HG03439 (cell line): ENCODE data around the gene GEMIN7.

Source experiments
- ATAC-seq: cut with Tn5 transposase; IDR thresholded peaks from one replicate; pipeline ENCODE4 v1.9.1; 2021; ENCODE audit warnings: mild to moderate bottlenecking, moderate library complexity; ENCODE audit not compliant: unreplicated experiment

Gene GEMIN7, protein sequence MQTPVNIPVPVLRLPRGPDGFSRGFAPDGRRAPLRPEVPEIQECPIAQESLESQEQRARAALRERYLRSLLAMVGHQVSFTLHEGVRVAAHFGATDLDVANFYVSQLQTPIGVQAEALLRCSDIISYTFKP

DNA sequence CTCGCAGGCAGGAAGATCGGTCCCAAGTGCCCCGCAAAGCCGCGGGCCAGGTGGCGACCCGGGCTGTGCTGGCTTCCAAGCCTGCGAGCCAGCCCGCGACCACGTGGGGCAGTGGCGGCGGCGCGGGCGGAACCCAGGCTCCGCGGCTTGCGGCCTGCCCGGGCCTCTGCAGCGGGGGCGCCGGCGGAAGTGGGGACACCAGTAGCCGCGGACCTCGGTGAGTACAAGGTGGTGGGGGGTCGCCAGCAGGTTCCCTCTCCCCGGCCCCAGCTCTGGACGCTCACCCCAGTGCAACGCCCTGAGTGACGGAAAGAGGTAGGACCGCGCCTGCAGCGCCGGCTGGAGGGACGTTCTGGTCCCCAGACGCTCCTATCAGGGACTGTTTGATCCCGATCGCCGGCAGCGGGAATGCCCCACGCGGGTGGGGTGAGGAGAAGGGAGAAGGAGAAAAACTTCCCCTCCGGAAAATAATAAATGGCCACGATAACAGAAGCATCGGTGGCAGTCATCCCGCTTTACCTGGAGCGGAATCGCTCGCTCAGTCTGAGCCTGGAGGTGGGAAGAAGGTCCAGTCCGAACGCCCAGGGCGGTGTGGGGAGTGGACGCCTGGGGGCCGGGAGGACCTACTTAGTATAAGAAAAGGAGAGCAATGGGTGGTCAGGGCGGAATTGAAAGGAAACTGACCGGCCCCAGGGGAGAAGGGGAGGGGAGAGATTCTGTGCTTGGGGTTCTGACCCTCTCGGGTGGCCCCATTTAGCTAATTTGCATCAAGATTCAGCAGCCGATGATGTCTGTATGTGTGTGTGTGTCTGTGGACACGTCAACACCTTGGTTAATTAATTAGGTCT lies at the start of gene GEMIN7:
Gene GEMIN7 (plus strand): TSS at position 198 of the 848 bp plus-strand sequence. CDS start 10,855 bp downstream, outside the sequence.
- peak; percentile 27 for ATAC-seq

DNA sequence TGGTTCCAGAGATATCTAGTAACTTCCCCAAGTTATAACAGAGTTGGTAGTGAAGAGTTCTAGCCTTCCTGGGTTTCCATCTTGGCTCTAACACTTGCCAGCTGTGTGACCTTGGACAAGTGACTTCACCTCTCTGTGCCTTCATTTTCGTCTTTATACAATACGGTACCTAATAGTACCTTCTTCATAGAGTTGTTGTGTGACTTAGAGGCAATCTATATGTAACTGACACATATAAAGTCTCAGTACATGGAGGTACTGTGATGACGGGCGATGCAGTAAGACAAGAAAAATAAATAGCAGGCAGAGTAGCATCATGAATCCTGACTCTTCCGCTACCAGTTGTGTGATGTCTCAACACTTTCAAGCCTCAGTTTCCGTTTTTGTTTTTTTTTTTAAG lies 48.2 kb upstream of the GEMIN7 start:
- no peak for ATAC-seq

DNA sequence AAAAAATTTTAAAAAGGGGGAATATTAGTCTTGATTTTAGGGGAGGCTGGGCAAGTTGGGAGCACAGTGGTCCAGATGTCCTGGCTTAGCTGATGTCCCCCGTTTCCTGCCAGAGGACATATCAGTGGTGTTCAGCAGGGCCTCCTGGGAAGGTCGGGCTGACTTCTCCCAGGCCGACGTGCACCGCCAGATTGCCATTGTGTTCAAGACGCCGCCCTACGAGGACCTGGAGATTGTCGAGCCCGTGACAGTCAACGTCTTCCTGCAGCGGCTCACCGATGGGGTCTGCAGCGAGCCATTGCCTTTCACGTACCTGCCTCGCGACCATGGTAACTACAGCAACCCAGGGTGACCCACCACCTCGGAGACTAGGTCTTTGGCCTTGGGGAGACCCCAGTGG lies 46.6 kb upstream of the GEMIN7 start:
- no peak for ATAC-seq

DNA sequence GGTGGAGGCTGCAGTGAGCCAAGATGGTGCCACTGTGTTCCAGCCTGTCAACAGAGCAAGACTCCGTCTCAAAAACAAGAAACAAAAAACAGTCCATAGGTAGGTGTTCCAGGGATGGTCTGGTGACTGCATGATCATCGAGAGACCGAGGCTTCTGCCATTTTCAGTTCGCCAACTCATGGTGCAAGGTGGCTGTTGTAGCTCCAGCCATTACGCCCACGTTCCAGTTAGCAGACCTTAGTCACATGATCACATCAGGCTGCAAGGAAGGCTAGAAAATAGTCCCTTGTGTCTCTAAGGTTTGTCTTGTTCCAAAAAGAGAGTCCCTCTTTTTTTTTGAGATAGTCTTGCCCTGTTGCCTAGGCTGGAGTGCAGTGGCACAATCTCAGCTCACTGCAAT lies 43.3 kb upstream of the GEMIN7 start:
- ATAC-seq: no peak

DNA sequence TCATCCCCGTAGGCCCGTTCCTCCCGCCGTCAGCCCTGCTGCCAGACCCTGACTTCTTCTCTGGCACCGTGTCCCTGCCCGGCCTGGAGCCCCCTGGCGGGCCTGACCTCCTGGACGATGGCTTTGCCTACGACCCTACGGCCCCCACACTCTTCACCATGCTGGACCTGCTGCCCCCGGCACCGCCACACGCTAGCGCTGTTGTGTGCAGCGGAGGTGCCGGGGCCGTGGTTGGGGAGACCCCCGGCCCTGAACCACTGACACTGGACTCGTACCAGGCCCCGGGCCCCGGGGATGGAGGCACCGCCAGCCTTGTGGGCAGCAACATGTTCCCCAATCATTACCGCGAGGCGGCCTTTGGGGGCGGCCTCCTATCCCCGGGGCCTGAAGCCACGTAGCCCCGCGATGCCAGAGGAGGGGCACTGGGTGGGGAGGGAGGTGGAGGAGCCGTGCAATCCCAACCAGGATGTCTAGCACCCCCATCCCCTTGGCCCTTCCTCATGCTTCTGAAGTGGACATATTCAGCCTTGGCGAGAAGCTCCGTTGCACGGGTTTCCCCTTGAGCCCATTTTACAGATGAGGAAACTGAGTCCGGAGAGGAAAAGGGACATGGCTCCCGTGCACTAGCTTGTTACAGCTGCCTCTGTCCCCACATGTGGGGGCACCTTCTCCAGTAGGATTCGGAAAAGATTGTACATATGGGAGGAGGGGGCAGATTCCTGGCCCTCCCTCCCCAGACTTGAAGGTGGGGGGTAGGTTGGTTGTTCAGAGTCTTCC lies 41.5 kb upstream of the GEMIN7 start:
- no peak for ATAC-seq

DNA sequence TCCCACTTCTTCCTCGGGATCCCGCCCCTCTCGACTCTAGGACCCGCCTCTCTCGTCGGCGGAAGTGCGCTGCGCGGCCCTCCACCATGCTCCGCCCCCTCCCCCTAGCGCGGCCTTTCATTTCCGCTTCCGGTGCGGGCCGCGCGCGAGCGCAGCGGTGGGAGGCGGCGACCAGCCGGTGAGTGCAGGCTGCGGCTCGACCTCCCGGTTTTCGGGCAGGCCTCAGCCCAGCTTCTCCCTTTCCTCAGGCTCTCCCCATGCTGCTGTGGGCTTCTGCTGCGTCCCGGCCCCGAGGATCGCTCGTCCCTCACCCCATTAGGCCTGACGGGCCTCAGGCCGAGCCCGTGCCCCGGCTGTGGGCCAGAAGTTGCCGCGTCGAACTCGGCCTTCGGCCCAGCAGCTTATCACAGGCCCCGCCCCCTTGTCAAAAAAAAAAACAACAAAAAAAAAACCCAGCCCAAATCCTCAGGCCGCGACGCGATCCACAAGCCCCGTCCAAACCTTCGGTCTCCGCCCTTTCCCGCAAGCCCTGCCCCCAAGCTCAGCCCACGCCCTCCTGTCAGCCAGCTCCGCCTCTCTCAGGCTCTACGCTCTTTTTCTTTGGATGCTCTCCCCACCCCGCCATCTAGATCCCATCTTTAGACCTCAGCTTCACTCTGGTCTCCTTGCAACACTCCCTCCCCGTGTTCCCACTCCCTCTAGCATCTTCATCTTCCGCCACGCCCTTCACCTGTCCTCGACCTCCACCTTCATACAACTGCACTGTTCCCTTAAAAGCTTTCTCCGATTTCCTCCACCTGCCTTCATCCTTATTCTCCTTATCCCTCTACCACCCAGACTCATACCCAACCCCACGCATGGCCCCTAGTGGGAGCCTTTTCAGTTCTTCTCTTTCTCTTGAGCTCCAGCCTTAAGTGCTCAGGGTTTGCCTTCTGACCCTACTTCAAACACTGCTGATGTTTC lies 39.8 kb upstream of the GEMIN7 start, which contains the start of gene CLASRP:
Gene CLASRP (plus strand): TSS at position 115 of the 963 bp plus-strand sequence. CDS start 1,168 bp downstream, outside the sequence.
- peak; percentile 71 for ATAC-seq

DNA sequence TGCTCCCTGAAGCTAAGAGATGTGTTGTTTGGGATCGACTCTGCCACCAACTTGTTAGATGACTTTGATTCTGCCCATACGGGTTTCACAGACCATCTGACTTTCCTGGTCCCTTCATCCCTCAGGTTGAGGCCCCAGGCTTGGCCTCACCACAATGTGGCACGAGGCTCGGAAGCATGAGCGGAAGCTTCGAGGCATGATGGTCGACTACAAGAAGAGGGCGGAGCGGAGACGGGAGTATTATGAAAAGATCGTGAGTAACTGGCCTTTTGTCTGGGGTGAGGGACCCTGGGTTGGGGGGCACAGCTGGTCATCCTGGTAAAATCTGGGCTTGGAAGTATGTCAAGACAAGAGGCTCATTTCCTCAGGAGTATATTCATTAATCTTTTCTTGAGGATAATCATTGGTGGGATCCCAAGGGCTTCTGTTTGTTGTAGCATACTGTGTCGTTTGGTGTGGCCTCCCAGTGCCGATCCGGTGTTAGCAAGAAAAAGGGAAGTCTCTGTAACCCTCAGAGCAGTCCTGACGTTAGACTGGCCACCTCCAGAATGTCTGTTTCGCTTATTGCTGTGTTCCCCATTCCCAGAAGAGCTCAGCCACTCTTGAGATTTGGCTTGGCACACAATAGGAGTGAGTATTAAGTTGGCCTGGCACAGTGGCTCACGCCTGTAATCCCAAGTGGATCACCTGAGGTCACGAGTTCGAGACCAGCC lies 38.8 kb upstream of the GEMIN7 start:
- ATAC-seq: no peak

DNA sequence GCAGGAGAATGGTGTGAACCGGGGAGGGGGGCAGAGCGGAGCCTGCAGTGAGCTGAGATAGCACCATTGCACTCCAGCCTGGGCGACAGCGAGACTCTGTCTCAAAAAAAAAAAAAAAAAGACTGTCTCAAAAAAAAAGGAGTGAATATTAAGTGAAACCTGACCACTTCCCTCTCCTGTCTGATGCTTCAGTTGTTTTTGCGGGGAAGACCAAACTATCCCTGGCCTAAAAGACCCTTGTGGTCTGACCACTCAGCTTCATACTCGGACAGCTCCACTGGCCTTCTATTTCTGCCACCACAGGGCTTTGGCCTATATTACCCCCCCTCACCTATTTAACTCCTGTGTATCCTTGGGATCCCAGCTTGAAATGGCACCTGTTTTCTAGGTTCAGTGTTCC lies 37.9 kb upstream of the GEMIN7 start:
- ATAC-seq: no peak

DNA sequence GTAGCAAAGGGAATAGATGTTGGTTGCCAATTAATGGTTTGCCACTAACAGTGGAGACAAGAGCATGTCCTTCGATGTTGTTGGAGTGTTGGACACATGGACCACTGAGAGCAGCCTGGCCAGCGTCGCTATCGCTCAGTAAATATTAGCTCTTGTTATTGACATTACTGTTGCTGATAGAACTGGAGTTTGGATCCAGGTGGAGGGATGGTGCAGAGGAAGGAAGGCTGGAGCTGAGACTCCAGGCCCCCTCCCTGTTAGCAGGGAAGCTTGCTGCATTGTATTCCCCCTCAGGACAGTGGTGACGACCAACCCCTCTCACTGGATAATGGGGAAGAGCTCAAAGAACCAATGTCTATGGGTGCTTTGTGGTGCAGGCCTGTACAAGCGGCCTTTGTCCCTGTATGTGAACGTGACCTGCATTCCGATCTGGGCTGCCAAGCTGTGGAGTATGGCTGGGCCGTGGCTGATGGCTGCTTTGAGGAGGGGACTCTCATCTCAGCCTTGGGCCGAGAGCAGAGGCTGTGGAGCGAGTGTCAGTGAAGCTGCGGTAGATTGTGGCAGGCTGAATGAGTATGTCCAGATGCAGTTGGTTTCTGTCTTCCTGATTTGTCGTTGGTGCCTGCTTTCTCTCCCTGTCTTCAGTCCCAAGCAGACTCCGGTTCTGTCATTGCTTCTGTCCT lies 33.2 kb upstream of the GEMIN7 start:
- no peak for ATAC-seq

DNA sequence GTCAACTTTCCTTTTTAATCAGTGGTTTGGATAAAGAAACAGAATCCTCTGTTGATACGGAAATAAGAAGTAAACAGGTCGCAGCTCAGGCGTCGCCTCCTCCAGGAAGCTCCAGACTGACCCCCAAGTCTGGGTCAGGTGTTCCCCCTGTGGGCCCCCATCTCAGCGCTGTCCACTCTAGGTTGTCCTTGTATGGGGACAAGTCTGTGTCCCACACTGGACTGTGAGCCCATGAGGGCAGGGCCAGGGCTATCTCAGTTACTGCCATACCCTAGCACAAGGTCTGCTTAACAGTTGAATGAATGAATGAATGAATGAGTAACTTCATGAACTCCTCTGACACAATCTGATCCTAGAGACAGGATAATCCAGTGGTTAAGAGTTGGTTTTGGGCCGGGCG lies 32.7 kb upstream of the GEMIN7 start:
- ATAC-seq: no peak

DNA sequence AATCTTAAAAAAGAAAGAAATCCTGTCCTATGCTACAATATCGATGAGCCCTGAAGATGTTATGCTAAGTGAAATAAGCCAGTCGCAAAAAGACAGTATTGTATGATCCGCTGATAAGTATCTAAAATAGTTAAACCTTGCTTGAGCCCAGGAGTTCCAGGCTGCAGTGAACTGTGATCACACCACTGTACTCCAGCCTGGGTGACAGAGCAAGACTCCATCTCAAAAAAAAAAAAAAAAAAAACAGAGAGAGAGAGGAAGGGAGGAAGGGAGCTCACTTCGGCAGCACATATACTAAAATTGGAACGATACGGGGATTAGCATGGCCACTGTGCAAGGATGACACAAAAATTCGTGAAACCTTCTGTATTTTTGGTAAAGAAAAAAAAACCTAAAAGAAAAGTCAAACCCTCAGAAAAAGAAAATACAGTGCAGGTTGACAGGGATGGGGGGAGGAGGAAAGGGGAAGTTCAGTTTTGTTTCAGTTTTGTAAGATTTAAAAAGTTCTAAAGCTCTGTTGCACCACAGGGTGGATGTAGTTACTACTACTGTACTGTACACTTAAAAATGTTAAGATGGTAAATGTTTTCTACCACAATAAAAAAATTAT lies 31.8 kb upstream of the GEMIN7 start:
- no peak for ATAC-seq

DNA sequence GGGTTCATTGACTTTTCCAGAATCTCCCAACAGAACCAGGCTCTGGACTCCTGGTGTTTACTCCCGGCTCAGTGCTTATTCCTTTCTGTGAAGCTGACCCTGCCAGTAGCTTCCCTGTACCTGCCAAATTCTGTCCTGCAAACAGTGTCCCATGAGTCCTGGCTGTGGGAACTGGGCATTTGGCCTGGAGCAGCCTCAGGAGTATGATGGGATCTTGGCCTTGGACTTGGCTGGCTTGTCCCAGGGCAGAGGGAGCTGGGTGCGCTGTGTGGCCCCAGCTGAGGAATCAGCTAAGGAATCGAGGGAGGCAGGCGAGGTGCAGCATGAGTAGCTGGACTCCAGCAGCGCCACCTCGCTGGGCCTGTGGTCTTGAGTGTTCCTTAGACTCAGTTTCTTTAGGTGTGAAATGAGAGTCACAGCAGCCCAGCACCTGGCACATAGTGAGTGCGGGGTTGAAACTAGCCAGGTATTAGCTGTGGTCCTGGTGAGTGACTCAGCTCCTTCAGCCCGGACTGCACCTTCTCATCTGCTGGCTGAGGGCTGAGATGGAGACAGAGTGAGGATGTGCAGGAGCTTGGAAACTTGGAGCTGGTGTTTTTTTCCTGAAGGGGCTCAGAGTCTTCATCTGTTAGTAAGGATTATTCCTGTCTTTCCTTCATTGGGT lies 29.9 kb upstream of the GEMIN7 start:
- ATAC-seq: no peak

DNA sequence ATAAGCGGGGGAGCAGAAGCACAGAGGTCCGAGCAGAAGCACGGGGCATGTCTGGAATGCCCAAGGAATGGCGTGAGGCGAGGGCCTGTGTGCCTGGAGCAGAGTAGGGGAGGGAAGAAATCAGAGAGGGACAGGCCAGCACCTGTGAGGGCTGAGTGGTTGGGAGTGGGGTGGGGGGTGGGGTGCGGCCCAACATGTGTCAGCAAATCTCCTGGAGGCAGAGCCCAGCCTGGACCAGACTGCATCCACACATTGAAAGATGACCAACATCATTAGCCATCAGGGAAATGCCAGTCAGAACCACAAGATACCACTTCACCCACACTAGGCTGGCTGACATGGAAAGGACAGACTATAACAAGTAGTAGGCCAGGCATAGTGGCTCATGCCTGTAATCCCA lies 29.0 kb upstream of the GEMIN7 start:
- ATAC-seq: no peak

DNA sequence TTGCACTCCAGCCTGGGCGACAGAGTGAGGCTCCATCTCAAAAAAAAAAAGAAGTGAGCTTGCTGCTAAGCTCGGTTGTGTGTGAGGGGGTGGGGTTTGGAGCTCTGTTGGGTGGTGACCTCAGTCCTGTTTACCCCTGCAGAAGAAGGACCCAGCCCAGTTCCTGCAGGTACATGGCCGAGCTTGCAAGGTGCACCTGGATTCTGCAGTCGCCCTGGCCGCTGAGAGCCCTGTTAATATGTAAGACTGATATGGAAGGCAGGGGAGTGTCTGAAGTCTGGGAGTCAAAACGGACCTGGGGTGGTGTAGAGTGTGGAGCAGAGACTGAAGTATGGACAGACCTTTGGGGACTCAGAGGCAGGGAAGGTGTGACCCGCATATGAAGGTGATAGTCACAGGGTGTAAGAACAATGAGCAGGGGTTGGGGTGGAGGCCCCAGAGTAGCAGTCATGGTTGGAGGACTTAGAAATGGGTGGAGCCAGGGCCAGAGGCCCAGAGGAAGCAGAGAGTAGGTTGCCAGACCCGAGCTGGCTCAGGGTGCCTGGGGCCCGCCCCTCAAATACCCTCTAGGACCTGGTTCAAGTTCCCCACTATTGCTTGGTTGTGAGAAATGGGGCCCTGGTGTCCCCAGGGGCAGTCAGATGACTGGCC lies 27.0 kb upstream of the GEMIN7 start:
- ATAC-seq: no peak

DNA sequence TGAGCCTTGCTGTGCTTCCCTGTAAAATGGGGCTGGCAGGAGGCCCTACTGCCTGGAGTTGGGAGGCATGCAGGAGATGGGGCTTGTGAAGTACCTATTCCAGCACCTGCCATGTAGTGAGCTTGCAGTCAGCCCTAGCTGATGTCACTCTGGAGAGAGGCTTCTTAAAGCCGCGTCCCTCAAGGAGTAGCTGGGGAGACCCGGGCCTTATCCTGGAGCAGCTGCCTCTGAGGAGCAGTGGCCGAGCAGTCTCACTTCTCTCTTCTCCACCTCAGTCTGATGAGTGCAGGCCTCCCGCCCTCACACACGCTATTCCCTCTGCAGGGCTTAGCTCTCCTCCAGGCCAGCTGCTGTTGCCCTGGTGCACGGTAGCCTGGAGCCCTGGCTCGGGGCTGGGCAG lies 22.2 kb upstream of the GEMIN7 start:
- no peak for ATAC-seq

DNA sequence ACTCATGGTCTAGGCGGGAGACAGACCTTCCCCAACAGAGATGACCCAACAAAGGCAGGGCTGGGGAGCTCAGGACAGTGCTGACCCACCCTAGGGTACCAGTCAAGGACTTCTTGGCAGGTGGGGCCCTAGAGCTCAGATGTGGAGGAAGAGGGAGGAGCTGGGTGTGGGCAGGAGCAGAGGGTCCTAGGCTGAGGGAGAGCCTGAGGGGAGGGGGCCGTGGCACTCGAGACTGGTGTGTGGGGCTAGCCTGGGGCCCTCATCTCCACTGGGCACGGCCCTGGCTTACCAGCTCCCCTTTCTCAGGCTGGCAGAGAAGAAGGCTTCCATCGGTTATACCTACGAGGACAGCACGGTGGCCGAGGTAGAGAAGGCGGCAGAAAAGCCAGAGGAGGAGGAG lies 21.6 kb upstream of the GEMIN7 start:
- no peak for ATAC-seq

DNA sequence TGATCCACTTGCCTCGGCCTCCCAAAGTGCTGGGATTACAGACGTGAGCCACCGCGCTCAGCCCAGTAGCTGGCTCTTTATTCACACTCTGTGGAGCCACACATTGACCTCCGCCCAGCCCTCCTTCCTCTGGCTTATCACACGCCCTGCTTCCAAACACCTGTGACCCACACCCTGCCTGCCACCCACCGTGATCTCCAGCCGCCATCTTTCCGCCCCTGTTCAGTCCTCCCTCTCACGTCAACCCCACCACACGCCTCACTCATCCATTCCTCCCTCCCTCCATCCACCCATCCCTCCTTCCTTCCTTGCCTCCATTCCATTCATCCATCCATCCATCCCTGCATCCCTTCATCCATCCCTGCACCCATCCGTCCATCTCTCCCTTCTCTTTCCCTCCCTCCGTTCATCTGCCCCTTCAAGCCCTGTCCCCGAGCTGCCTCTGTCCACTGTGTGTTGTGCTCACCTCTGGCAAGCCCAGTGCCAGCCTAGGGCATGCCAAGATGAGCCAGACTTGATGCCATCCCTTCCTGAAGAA lies 20.4 kb upstream of the GEMIN7 start:
- no peak for ATAC-seq
